Measurements from ENCODE around the gene ANKRD50. TPM values are rescaled to one million over a fixed set of nuclear protein-coding genes. Genes with fewer than 3 reads are reported as not detected.

ANKRD50 gene
- total RNA-seq, 2 experiments from 2014 or later, result under 0.01 to 0.08 TPM

DNA sequence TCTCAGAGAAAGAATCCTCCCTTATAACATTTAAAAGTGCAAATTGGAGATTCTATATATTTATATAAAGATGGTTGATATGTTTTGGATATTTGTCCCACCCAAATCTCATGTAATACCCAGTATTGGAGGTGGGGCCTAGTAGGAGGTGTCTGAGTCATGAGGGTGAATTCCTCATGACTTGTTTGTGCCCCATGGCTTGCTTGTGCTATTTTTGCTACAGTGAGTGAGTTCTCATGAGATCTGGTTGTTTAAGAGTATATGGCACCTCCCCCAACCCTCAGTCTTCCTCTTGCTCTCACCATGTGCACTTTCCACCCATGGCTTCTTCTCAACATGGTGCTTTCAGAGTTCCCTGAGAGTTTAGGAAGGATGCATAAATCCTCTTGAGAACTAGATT, 9.5 kb upstream of the ANKRD50 start:
- no peak overlapping the region for H3K4me3 ChIP-seq (ENCODE audit: low read depth, low read length, poor library complexity, severe bottlenecking)
- no peak overlapping the region for H2AFZ ChIP-seq (ENCODE audit: low read length)
- no peak for DNase-seq (ENCODE audit: low spot score)
- CTCF ChIA-PET (ENCODE audit: unreplicated experiment), result no interaction called here
- TF ChIP-seq, protein P1, sequence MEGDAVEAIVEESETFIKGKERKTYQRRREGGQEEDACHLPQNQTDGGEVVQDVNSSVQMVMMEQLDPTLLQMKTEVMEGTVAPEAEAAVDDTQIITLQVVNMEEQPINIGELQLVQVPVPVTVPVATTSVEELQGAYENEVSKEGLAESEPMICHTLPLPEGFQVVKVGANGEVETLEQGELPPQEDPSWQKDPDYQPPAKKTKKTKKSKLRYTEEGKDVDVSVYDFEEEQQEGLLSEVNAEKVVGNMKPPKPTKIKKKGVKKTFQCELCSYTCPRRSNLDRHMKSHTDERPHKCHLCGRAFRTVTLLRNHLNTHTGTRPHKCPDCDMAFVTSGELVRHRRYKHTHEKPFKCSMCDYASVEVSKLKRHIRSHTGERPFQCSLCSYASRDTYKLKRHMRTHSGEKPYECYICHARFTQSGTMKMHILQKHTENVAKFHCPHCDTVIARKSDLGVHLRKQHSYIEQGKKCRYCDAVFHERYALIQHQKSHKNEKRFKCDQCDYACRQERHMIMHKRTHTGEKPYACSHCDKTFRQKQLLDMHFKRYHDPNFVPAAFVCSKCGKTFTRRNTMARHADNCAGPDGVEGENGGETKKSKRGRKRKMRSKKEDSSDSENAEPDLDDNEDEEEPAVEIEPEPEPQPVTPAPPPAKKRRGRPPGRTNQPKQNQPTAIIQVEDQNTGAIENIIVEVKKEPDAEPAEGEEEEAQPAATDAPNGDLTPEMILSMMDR (conservative IDR thresholded peaks at IDR 0.05; ENCODE audit: low read length), result no peak
- TF ChIP-seq EZH2phosphoT487 (IDR thresholded peaks at IDR 0.05; ENCODE audit: borderline replicate concordance, low read depth, low read length), result no peak
- POLR2A ChIA-PET, result no interaction called here
- no peaks in the 10 kb centered on the region for H3K36me3 ChIP-seq (ENCODE audit: insufficient read depth, low read length)
- H3K9me3 ChIP-seq (ENCODE audit: low read length), result no peaks in the 10 kb centered on the region
- intact Hi-C loops (cut with micrococcal nuclease; ENCODE audit: unreplicated experiment), result no loop called here
- H3K4me1 ChIP-seq (ENCODE audit: insufficient read depth, low read length, poor library complexity, severe bottlenecking), result no peaks in the 10 kb centered on the region
- H3K9me2 ChIP-seq (ENCODE audit: insufficient read depth, low read length), result no peaks in the 10 kb centered on the region
- no peaks in the 10 kb centered on the region for H3K79me2 ChIP-seq (ENCODE audit: insufficient read depth, low read depth, low read length)
- H4K20me1 ChIP-seq (ENCODE audit: insufficient read depth, low read length), result no peaks in the 10 kb centered on the region
- H3K27ac ChIP-seq (ENCODE audit: low read depth, low read length, poor library complexity, severe bottlenecking), result no peak overlapping the region
- H3K4me2 ChIP-seq (ENCODE audit: low read length), result no peak overlapping the region
- no TSS peak for BruUV-seq (replicated peaks)

DNA sequence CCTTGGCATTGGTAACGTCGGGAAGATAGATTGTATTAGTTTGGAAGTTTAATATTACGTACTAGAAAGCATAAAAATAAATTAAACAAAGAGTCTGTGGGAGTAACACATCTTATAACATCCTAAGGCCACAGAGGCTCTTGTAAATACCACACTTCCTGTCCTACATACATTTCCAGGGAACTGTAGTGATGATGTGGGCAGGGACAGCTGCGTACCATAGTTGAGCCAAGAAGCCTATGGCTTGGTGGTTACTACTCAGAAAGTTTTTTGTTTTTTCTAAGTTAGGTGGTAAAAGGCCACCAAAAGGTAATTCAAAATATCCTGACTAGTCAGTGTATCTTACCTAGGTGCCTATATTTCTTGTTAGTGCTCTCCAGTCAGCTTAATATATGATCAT, 4.6 kb upstream of the ANKRD50 start:
- intact Hi-C loops (cut with micrococcal nuclease; ENCODE audit: unreplicated experiment), result no loop called here
- CTCF ChIA-PET (ENCODE audit: unreplicated experiment), result no interaction called here

DNA sequence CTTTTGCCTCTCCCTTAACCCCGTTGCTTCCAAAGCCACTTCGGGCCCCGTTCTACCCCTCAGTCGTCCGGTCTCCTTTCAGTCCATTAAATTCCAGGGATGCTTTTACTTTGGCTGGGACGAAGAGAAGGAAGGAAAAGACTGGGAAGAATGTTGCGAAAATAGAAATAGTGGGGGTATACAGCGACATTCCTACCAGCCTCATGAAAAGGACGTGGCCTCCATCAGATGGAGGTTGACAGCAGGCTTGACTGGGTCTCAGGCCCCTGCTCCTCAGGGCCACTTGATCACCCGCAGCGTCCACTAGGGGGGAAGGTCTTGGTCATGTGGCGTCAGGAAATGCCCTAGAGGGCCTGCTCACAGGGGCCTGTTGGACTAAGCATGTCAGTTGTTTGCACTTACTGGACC, 657 bp upstream of the ANKRD50 start:
- peak overlapping the region; percentile 60 for H3K4me3 ChIP-seq (ENCODE audit: low read depth, low read length, poor library complexity, severe bottlenecking)
- no peaks in the 10 kb centered on the region for H3K4me1 ChIP-seq (ENCODE audit: insufficient read depth, low read length, poor library complexity, severe bottlenecking)
- H3K4me2 ChIP-seq (ENCODE audit: low read length), result peak overlapping the region; percentile 69
- CTCF ChIA-PET (ENCODE audit: unreplicated experiment), result no interaction called here
- DNase-seq (ENCODE audit: low spot score), result peak; percentile 2
- no peaks in the 10 kb centered on the region for H3K9me2 ChIP-seq (ENCODE audit: insufficient read depth, low read length)
- BruUV-seq (replicated peaks), result no TSS peak
- no peaks in the 10 kb centered on the region for H3K36me3 ChIP-seq (ENCODE audit: insufficient read depth, low read length)
- intact Hi-C loops (cut with micrococcal nuclease; ENCODE audit: unreplicated experiment), result no loop called here
- TF ChIP-seq EZH2phosphoT487 (IDR thresholded peaks at IDR 0.05; ENCODE audit: borderline replicate concordance, low read depth, low read length), result no peak
- TF ChIP-seq, protein P1 (conservative IDR thresholded peaks at IDR 0.05; ENCODE audit: low read length), result no peak
- no peaks in the 10 kb centered on the region for H3K79me2 ChIP-seq (ENCODE audit: insufficient read depth, low read depth, low read length)
- H3K9me3 ChIP-seq (ENCODE audit: low read length), result no peaks in the 10 kb centered on the region
- H4K20me1 ChIP-seq (ENCODE audit: insufficient read depth, low read length), result no peaks in the 10 kb centered on the region
- peak overlapping the region; percentile 75; the same call in 1 of the 2 replicates for H2AFZ ChIP-seq (ENCODE audit: low read length)
- POLR2A ChIA-PET, result interaction anchor here (0.6 kb wide), 1 partner anchor 342 kb away, joined by 3 read pairs; no protein-coding TSS in a partner anchor
- no peak overlapping the region for H3K27ac ChIP-seq (ENCODE audit: low read depth, low read length, poor library complexity, severe bottlenecking)

More for the DNA sequence above, 4.6 kb upstream of the ANKRD50 start:
- Histone ChIP-seq H3K9me2 (ENCODE audit: insufficient read depth, low read length) (no peaks in the 10 kb centered on the region), H4K20me1 (ENCODE audit: insufficient read depth, low read length) (no peaks in the 10 kb centered on the region), H3K4me3 (ENCODE audit: low read depth, low read length, poor library complexity, severe bottlenecking) (no peak overlapping the region), H2AFZ (ENCODE audit: low read length) (no peak overlapping the region), H3K4me1 (ENCODE audit: insufficient read depth, low read length, poor library complexity, severe bottlenecking) (no peaks in the 10 kb centered on the region), H3K9me3 (ENCODE audit: low read length) (no peaks in the 10 kb centered on the region), H3K4me2 (ENCODE audit: low read length) (no peak overlapping the region), H3K79me2 (ENCODE audit: insufficient read depth, low read depth, low read length) (no peaks in the 10 kb centered on the region), H3K36me3 (ENCODE audit: insufficient read depth, low read length) (no peaks in the 10 kb centered on the region), H3K27ac (ENCODE audit: low read depth, low read length, poor library complexity, severe bottlenecking) (no peak overlapping the region)
- no peak for DNase-seq (ENCODE audit: low spot score)
- BruUV-seq (replicated peaks), result no TSS peak
- no peak for TF ChIP-seq EZH2phosphoT487 (IDR thresholded peaks at IDR 0.05; ENCODE audit: borderline replicate concordance, low read depth, low read length)
- TF ChIP-seq, protein P1 (conservative IDR thresholded peaks at IDR 0.05; ENCODE audit: low read length), result no peak
- POLR2A ChIA-PET, result no interaction called here

Measured in OCI-LY7 (cell line).